DMS114 treated with DMSO at 0.1 percent for 48 hours (cell line): ENCODE measurements around the gene SMARCAD1.
"Not testable (repeated sequence)": the region's sequence is repeated elsewhere in the genome, so short reads cannot be mapped to it uniquely, and the experiment has no call there.

ENCODE experiments used
- DNase-seq: peaks from one replicate; lab custom pipeline; 2025; ENCODE audit not compliant: unreplicated experiment; lab: John Stamatoyannopoulos, UW

The SMARCAD1 gene

GRCh38 chr4:94290245-94290644 is 82.6 kb downstream of the SMARCAD1 start:
- DNase-seq = no peak

- DNase-seq = not testable (repeated sequence)
These were observed 86.3 kb downstream of the SMARCAD1 start for GRCh38 chr4:94293981-94294380.

- not testable (repeated sequence) for DNase-seq
These were observed 87.8 kb downstream of the SMARCAD1 start for GRCh38 chr4:94295473-94295872.

GRCh38 chr4:94298725-94299252 is 91.1 kb downstream of the SMARCAD1 start:
- no peak for DNase-seq

- no peak for DNase-seq
These were observed 94.5 kb downstream of the SMARCAD1 start for GRCh38 chr4:94302191-94302590.

- no peak for DNase-seq
These were observed 96.8 kb downstream of the SMARCAD1 start for GRCh38 chr4:94304365-94304971.

GRCh38 chr4:94305466-94306225 is 98.0 kb downstream of the SMARCAD1 start:
- DNase-seq = no peak

- DNase-seq = no peak
These were observed 99.0 kb downstream of the SMARCAD1 start for GRCh38 chr4:94306713-94307112.

- no peak for DNase-seq
These were observed 99.7 kb downstream of the SMARCAD1 start for GRCh38 chr4:94307231-94307871.

- DNase-seq = not testable (repeated sequence)
These were observed 112.3 kb downstream of the SMARCAD1 start for GRCh38 chr4:94319927-94320326.

GRCh38 chr4:94325835-94326234 is 118.2 kb downstream of the SMARCAD1 start:
- DNase-seq = no peak

- no peak for DNase-seq
These were observed 122.3 kb downstream of the SMARCAD1 start for GRCh38 chr4:94329933-94330332.

- no peak for DNase-seq
These were observed 125.4 kb downstream of the SMARCAD1 start for GRCh38 chr4:94332983-94333590.

- no peak for DNase-seq
These were observed 126.2 kb downstream of the SMARCAD1 start for GRCh38 chr4:94333866-94334265.

GRCh38 chr4:94334476-94334875 is 126.8 kb downstream of the SMARCAD1 start:
- DNase-seq = no peak

GRCh38 chr4:94334962-94335361 is 127.3 kb downstream of the SMARCAD1 start:
- no peak for DNase-seq

GRCh38 chr4:94336303-94336702 is 128.6 kb downstream of the SMARCAD1 start:
- no peak for DNase-seq

- not testable (repeated sequence) for DNase-seq
These were observed 129.1 kb downstream of the SMARCAD1 start for GRCh38 chr4:94336791-94337190.

- no peak for DNase-seq
These were observed 131.2 kb downstream of the SMARCAD1 start for GRCh38 chr4:94338681-94339351.

GRCh38 chr4:94339779-94340178 is 132.1 kb downstream of the SMARCAD1 start:
- DNase-seq = no peak
